ACC112 (cell line): Measurements from ENCODE around the gene PRSS22.

Source experiments
- H2AFZ ChIP-seq: fragments of 200-600 bp; sonication (generic); one replicate; pipeline ENCODE4 v1.6.0; 2017; ENCODE audit warnings: antibody characterized with exemption, low read length; ENCODE audit not compliant: unreplicated experiment
- H3K27ac ChIP-seq: fragments of 200-600 bp; sonication (generic); 2 replicates; pipeline ENCODE4 v1.5.1; 2014; ENCODE audit warnings: low read depth, mild to moderate bottlenecking, antibody characterized with exemption, low read length, moderate library complexity
- H3K27me3 ChIP-seq: fragments of 200-600 bp; sonication (generic); 2 replicates; pipeline ENCODE4 v1.6.1; 2014; ENCODE audit warnings: mild to moderate bottlenecking, antibody characterized with exemption, low read length, moderate library complexity, mixed read lengths; ENCODE audit not compliant: insufficient read depth
- H3K36me3 ChIP-seq: fragments of 200-600 bp; sonication (generic); 2 replicates; pipeline ENCODE4 v1.6.1; 2016; ENCODE audit warnings: mild to moderate bottlenecking, antibody characterized with exemption, low read length, moderate library complexity, mixed read lengths; ENCODE audit not compliant: insufficient read depth
- H3K4me1 ChIP-seq: fragments of 200-600 bp; sonication (generic); one replicate; pipeline ENCODE4 v1.6.1; 2016; ENCODE audit warnings: low read length, mixed read lengths; ENCODE audit not compliant: insufficient read depth, unreplicated experiment, control insufficient read depth
- H3K4me3 ChIP-seq: fragments of 200-600 bp; sonication (generic); 2 replicates; pipeline ENCODE4 v1.5.1; 2014; ENCODE audit warnings: mild to moderate bottlenecking, low read depth, low read length
- H3K79me2 ChIP-seq: fragments of 200-600 bp; sonication (generic); one replicate; pipeline ENCODE4 v1.6.0; 2016; ENCODE audit warnings: low read length; ENCODE audit not compliant: control insufficient read depth, unreplicated experiment, insufficient read depth

The PRSS22 gene

DNA sequence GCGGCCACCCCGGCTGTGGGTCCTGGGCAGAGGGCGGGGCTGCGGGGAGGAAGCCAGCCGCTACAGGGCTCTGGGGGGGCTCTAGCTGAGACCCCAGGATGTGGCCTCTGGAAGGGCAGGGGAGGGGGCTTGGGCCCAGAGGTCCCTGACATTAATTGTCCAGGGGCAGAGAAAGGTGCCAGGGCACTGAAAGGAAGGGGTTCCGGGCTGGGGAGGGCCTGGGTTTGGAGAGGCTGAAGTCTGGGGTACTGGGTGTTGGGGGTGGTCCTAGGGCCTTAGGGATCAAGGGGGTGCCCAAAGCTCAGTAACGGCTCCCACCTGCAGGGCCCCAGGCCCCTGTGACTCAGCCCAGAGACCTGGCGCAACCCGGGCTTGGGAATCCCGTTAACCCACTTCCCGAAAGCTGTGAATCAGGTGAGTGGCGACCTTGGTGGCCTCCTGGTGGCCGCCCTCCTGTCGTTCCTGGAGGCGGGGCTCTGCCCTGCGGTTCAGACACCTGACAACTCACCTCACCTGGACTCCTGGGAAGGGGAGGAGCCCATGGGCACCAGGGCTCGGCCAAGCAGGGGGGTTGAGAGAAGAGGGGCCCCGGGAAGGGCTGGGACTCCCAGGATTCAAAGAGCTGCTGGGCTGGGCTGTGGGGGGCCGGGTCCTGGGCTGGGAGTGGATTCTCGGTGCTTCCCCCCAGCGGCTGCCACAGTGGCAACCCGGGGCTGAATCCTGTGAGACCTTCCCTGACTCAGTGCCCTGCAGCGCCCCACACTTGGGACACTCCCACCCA lies 465 bp upstream of the PRSS22 start:
- Histone ChIP-seq H3K79me2 (no peaks in the 10 kb centered on the region), H3K27ac (no peak overlapping the region), H2AFZ (no peak overlapping the region), H3K27me3 (peaks cover 7% of the 10 kb centered on the region; the same call in 1 of the 2 replicates), H3K4me1 (no peaks in the 10 kb centered on the region), H3K4me3 (no peak overlapping the region), H3K36me3 (no peaks in the 10 kb centered on the region)

DNA sequence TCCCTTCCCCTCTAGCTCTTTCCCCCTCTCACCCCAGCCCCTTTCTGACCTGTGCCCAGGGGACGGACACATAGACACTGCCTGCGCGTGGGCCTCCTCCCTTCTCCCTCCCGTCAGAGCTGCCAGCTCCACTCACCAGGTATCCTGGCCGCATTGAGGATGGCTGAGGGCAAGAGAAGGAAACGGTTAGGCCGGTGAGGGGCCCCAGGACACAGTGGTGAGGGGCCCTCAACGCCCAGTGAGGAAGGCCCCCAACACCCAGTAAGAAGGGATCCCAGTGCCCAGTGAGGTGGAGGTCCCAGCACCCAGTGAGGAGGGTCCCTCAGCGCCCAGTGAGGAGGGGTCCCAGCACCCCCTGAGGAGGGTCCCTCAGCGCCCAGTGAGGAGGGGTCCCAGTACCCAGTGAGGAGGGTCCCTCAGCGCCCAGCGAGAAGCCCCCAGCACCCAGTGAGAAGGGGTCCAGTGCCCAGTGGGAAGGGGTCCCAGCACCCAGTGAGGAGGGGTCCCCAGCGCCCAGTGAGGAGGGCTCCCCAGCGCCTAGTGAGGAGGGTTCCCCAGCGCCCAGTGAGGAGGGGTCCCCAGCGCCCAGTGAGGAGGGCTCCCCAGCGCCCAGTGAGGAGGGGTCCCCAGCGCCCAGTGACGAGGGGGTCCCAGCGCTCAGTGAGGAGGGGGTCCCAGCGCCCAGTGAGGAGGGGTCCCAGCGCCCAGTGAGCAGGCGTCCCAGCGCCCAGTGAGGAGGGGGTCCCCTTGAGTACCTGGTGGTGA lies 1.1 kb downstream of the PRSS22 start:
- no peak overlapping the region for H2AFZ ChIP-seq
- H3K4me1 ChIP-seq: no peaks in the 10 kb centered on the region
- H3K27ac ChIP-seq: no peak overlapping the region
- no peaks in the 10 kb centered on the region for H3K36me3 ChIP-seq
- H3K79me2 ChIP-seq: no peaks in the 10 kb centered on the region
- peaks cover 7% of the 10 kb centered on the region; the same call in 1 of the 2 replicates for H3K27me3 ChIP-seq
- no peak overlapping the region for H3K4me3 ChIP-seq

DNA sequence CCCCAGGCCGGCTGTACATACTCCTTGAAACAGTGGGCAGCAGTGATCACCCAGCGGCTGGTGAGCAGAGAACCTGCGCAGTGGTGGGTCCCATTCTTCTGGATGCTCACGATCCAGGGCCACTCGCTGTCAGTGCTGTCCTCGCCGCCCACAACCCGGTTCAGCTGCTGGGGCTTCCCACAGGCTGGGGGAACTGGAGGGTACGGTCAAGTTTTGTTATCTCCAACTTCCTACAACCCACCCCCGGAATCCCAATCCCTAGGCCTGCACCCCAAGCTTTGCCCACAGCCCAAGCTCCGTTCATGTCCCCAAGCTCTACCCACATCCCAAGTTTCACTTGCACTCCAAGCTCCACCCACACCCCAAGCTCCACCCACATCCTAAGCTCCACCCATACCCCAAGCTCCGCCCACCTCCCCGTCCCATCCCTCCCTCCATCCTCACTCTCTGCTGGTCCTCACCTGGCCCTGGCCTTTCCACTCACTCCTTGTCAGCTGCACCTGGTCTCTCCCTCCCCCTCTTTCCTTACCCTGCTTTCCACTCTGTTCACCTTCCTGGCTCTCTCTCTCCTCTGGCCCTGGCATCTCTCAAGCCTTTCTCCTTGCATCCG lies 1.8 kb downstream of the PRSS22 start:
- Histone ChIP-seq H3K27ac (no peak overlapping the region), H2AFZ (no peak overlapping the region), H3K4me1 (no peaks in the 10 kb centered on the region), H3K27me3 (peaks cover 7% of the 10 kb centered on the region; the same call in 1 of the 2 replicates), H3K36me3 (no peaks in the 10 kb centered on the region), H3K4me3 (no peak overlapping the region), H3K79me2 (no peaks in the 10 kb centered on the region)

DNA sequence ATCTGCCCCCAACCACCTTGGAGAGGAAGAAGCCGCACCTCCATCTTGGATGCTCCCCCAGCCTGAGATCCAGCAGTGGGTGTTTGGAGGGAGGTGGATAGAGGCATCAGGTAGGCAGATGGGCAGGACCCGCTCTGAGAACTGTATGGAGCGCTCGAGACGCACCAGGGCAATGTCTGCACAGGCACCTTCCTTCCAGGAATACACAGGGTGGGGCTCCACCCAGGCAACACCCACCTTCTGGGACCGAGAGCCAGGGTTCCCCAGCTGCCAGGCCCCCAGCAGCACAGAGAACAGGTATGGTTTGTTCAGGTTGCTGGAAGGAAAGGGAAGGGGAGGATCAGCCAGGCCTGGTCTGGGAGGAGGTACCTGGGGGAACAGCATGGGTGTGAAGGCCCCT lies 2.4 kb downstream of the PRSS22 start:
- H3K79me2 ChIP-seq: no peaks in the 10 kb centered on the region
- no peaks in the 10 kb centered on the region for H3K4me1 ChIP-seq
- no peaks in the 10 kb centered on the region for H3K36me3 ChIP-seq
- peaks cover 7% of the 10 kb centered on the region; the same call in 1 of the 2 replicates for H3K27me3 ChIP-seq
- no peak overlapping the region for H3K4me3 ChIP-seq
- H3K27ac ChIP-seq: no peak overlapping the region
- no peak overlapping the region for H2AFZ ChIP-seq

DNA sequence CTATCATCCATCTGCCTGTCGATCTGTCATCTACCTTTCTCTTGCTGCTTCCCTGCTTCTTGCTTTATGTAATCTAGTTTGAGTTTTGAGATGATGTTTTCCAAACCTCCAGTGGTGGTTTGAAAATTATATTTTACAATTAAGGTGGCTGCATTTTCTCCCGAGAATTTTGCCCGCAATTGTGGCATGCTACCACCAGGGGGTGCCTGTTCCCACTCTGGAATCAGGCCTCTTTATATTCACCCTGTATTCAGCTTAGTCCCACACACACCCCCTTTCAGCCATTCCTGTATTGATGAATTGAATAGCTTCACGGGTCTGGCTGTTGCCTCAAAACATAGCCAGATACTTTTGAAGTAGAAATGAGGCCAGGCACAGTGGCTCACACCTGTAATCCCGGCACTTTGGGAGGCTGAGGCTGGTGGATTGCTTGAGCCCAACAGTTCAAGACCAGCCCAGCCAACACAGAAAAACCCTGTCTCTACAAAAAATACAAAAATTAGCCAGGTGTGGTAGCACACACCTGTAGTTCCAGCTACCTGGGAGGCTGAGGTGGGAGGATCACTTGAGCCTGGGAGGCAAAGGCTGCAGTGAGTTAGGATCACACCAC lies 3.2 kb downstream of the PRSS22 start:
- Histone ChIP-seq H3K36me3 (no peaks in the 10 kb centered on the region), H2AFZ (no peak overlapping the region), H3K4me3 (no peak overlapping the region), H3K27me3 (peaks cover 12% of the 10 kb centered on the region; the same call in 1 of the 2 replicates), H3K79me2 (no peaks in the 10 kb centered on the region), H3K4me1 (no peaks in the 10 kb centered on the region), H3K27ac (no peak overlapping the region)

DNA sequence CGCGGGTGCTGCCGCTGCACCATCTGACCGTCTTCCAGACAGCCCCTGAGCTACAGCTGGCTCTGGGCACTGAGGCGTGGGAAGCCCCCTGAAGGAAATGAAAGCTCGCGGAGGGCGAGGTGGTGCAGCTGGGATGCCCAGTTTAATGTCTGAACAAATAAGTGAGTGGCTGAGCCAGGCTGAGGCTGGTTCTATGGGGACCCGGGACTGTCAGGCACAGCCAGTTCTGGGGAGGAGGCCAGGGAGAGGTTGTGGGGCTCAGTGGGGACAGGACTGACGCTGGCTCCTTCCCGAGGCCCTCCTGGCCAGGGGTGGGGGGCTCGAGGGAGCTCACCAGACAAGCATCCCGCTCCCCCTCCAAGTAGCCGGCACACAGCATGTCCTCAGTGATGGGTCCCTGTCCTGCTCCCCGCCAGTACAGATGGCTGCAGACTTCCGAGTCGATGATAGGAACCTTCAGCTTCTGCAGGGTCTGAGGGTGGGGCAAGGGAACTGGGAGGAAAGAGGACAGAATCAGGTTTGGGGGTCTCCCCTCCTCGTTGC lies 4.4 kb downstream of the PRSS22 start:
- Histone ChIP-seq H2AFZ (no peak overlapping the region), H3K4me1 (no peaks in the 10 kb centered on the region)

DNA sequence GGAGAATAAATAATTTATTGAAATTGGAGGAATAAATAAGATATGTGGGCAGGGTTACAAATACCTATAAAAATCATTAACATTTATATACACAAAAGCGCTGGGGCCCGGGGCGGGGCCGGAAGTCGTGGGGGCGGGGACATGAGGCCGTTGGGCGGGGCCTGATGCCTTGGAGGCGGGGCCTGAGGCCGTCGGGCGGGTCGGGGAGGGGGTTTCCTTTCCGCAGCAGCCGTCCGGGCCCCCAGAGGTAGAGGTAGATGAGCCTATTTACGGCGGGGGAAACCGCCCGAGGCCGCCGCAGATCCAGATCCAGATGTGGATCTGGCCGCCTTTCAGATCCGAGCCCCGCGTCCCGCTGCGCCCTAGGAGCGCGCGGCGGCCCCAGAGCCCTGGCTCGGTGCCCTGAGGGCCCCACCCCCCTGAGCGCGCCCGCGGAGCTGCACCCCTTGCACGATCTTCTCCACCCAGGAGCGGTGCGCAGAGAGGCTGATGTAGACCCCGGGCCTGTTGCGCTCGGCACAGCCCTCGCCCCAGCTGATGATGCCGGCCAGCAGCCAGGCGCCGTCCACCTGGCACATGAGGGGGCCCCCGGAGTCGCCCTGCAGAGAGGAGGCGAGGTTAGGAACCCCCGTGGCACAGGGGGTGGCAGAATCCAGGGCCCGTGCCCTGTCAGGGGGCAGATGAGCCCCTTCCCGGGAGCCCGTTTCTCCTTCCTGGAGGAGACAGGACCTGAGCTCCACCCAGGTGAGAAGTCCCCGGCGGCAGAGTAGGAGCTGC lies 5.1 kb downstream of the PRSS22 start:
- no peaks in the 10 kb centered on the region for H3K4me1 ChIP-seq
- H3K79me2 ChIP-seq: no peaks in the 10 kb centered on the region
- no peak overlapping the region for H3K4me3 ChIP-seq
- no peak overlapping the region for H2AFZ ChIP-seq
- no peak overlapping the region for H3K27ac ChIP-seq
- H3K36me3 ChIP-seq: no peaks in the 10 kb centered on the region
- peaks cover 8% of the 10 kb centered on the region; the same call in 1 of the 2 replicates for H3K27me3 ChIP-seq

More for the DNA sequence above, 4.4 kb downstream of the PRSS22 start:
- peaks cover 15% of the 10 kb centered on the region; the same call in 1 of the 2 replicates for H3K27me3 ChIP-seq
- no peaks in the 10 kb centered on the region for H3K36me3 ChIP-seq
- no peaks in the 10 kb centered on the region for H3K79me2 ChIP-seq
- H3K27ac ChIP-seq: no peak overlapping the region
- H3K4me3 ChIP-seq: no peak overlapping the region

DNA sequence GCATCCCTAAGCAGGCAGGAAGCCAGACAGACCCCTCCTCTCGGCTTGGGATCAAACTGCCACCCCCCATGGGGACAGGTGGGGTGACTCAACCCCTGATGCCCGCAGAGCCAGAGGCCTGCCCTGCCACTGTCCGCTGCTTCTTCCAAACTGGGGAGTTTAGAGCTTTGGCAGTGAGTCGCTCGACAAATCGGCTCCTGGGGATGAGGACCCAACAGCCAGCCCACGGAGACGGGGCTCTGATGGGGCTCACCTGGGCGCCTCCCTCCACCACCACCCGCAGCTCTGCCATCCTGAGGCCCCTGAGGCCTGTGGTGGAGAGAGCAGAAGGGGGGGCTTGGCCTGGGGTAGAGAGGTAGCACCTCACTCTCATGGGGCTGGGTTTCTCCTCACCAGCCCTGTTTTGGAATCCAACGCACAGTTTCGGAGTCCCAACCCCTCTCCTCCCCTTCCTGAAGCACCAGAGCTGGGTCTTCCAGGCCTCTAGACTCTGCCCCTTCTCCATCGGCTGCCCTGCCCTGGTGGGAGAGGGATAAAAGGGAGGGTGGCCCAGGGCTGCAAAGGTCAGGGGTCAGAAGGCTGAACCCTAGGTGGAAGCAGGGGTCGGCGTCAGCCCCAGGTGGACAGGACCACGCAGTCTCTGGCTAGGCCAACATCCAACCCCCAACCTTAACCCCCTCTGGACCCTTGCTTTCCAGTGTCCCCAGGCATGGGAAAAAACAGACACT lies 5.8 kb downstream of the PRSS22 start:
- no peak overlapping the region for H2AFZ ChIP-seq
- H3K27me3 ChIP-seq: 0 out of 2 replicates have a peak, but pooled peaks cover 8% of the 10 kb centered on the region
- no peaks in the 10 kb centered on the region for H3K79me2 ChIP-seq
- H3K27ac ChIP-seq: no peak overlapping the region
- no peaks in the 10 kb centered on the region for H3K4me1 ChIP-seq
- no peaks in the 10 kb centered on the region for H3K36me3 ChIP-seq
- no peak overlapping the region for H3K4me3 ChIP-seq

DNA sequence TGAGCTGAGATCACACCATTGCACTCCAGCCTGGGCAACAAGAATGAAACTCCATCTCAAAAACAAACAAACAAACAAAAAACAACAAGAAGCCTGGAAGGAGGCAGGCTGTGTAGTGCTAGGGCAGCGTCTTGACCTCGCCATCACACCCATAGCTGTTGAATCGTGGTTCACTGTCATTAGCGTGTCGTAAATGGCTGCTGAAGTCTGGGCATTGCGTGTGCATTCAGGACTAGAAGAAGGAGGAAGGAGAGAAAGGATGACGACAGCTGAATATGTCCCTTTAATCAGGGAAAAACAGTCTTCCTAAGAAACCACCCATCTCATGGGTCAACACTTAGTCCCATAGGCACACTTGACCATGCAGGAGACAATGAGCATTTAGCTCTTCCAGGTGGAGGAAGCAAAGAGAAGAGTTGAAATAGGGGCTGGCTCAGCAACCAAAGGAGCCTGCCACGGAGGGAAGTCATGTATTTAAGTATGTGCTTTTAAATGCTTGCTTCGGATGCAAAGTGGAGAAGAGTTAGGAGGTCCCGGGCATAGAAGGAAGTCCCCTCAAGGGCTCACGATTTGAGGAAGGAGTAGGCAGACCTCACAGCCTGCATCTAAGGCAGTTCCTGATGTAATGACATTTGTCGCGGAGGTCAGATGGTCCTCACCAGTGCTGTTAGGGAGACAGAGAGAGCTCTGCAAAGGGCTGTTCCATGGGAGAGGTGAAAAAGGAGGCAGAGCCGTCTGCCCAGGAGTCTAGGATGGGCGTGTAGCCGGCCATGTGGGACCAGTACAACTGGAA lies 8.8 kb downstream of the PRSS22 start:
- H3K79me2 ChIP-seq: no peaks in the 10 kb centered on the region
- no peak overlapping the region for H2AFZ ChIP-seq
- H3K36me3 ChIP-seq: no peaks in the 10 kb centered on the region
- no peak overlapping the region for H3K4me3 ChIP-seq
- 0 out of 2 replicates have a peak, but pooled peaks cover 8% of the 10 kb centered on the region for H3K27me3 ChIP-seq
- H3K27ac ChIP-seq: no peak overlapping the region
- H3K4me1 ChIP-seq: no peaks in the 10 kb centered on the region
